HG03045 (cell line): ENCODE measurements around the gene ITFG2.
"Not testable (repeated sequence)": the region's sequence is repeated elsewhere in the genome, so short reads cannot be mapped to it uniquely, and the experiment has no call there.

ENCODE experiments used
- ATAC-seq: cut with Tn5 transposase; IDR thresholded peaks from one replicate; pipeline ENCODE4 v1.9.1; 2021; ENCODE audit warnings: mild to moderate bottlenecking, moderate library complexity; ENCODE audit not compliant: unreplicated experiment

ITFG2 gene

GRCh38 chr12:2812290-2813213 is at the start of gene ITFG2:
ITFG2 (plus strand) TSS chr12:2812668; CDS start chr12:2812761, 93 bp downstream.
- peak; percentile 94 for ATAC-seq

- ATAC-seq, result no peak
These were observed 48.1 kb upstream of the ITFG2 start for GRCh38 chr12:2764398-2764797.

GRCh38 chr12:2765052-2765451 is 47.4 kb upstream of the ITFG2 start:
- ATAC-seq, result no peak

- ATAC-seq, result no peak
These were observed 46.9 kb upstream of the ITFG2 start for GRCh38 chr12:2765608-2766007.

- no peak for ATAC-seq
These were observed 44.1 kb upstream of the ITFG2 start for GRCh38 chr12:2768224-2768961.

- no peak for ATAC-seq
These were observed 42.5 kb upstream of the ITFG2 start for GRCh38 chr12:2769866-2770533.

- not testable (repeated sequence) for ATAC-seq
These were observed 41.9 kb upstream of the ITFG2 start for GRCh38 chr12:2770544-2770943.

GRCh38 chr12:2772370-2772769 is 40.1 kb upstream of the ITFG2 start:
- ATAC-seq, result no peak

GRCh38 chr12:2773199-2773875 is 39.1 kb upstream of the ITFG2 start:
- no peak for ATAC-seq

- ATAC-seq, result no peak
These were observed 37.0 kb upstream of the ITFG2 start for GRCh38 chr12:2775431-2775830.

GRCh38 chr12:2776129-2776806 is 36.2 kb upstream of the ITFG2 start:
- no peak for ATAC-seq

GRCh38 chr12:2779281-2779680 is 33.2 kb upstream of the ITFG2 start:
- ATAC-seq, result no peak

- no peak for ATAC-seq
These were observed 28.4 kb upstream of the ITFG2 start for GRCh38 chr12:2783936-2784600.

GRCh38 chr12:2785017-2785416 is 27.5 kb upstream of the ITFG2 start:
- no peak for ATAC-seq

GRCh38 chr12:2791089-2791488 is 21.4 kb upstream of the ITFG2 start:
- ATAC-seq, result no peak

GRCh38 chr12:2792671-2793500 is 19.6 kb upstream of the ITFG2 start:
- no peak for ATAC-seq

- ATAC-seq, result no peak
These were observed 18.9 kb upstream of the ITFG2 start for GRCh38 chr12:2793561-2793960.

GRCh38 chr12:2794191-2794735 is 18.2 kb upstream of the ITFG2 start:
- no peak for ATAC-seq
